HUES64 (cell line): ENCODE results near the gene PLEKHH2.
"Not testable (repeated sequence)": the region's sequence is repeated elsewhere in the genome, so short reads cannot be mapped to it uniquely, and the experiment has no call there.

Experiments used
- H3K27ac ChIP-seq: 2 replicates; pipeline ENCODE4 v1.7.0; 2013; ENCODE audit warnings: low read depth, low read length, inconsistent platforms
- H3K27me3 ChIP-seq: 2 replicates; pipeline ENCODE4 v1.6.1; 2013; ENCODE audit warnings: mild to moderate bottlenecking, low read length; ENCODE audit not compliant: insufficient read depth
- H3K36me3 ChIP-seq: 2 replicates; pipeline ENCODE4 v1.6.1; 2013; ENCODE audit warnings: mild to moderate bottlenecking, low read length; ENCODE audit not compliant: insufficient read depth
- H3K4me1 ChIP-seq: 2 replicates; pipeline ENCODE4 v1.6.1; 2013; ENCODE audit warnings: mild to moderate bottlenecking, low read length, moderate library complexity; ENCODE audit not compliant: insufficient read depth
- H3K4me3 ChIP-seq: 2 replicates; pipeline ENCODE4 v1.5.1; 2013; ENCODE audit warnings: mild to moderate bottlenecking, low read length, moderate library complexity
- H3K9ac ChIP-seq: 2 replicates; pipeline ENCODE4 v1.6.1; 2013; ENCODE audit warnings: mild to moderate bottlenecking, low read depth, low read length
- H3K9me3 ChIP-seq: 2 replicates; pipeline ENCODE4 v1.6.1; 2013; ENCODE audit warnings: low read depth, low read length; ENCODE audit not compliant: insufficient read depth
- WGBS: fragments of 150-250, 120-280 bp; methylation state at CpG from one replicate; pipeline ENCODE4 v1.1.7; 2013; ENCODE audit warnings: missing lambda C conversion rate; 5-methylcytosine and 5-hydroxymethylcytosine counted together

The PLEKHH2 gene

DNA sequence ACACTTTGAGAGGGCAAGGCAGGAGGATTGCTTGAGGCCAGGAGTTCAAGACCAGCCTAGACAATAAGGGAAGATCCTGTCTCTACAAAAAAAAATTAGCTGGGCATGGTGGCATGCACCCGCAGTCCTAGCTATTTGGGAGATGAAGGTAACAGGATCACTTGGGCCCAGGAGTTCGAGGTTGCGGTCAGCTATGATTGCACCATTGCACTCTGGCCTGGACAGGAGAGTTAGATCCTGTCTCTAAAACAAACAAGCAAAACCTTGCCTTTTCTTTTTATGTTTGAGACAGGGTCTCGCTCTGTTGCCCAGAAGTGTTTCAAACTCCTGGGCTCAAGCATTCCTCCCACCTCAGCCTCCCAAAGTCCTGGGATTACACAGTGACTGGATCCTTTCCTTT lies 26.7 kb upstream of the PLEKHH2 start:
- H3K36me3 ChIP-seq = no peaks in the 10 kb centered on the region
- no peak overlapping the region for H3K4me3 ChIP-seq
- 0 out of 2 replicates have a peak, but pooled peaks cover 9% of the 10 kb centered on the region for H3K4me1 ChIP-seq
- no peak overlapping the region for H3K27ac ChIP-seq
- no peaks in the 10 kb centered on the region for H3K9me3 ChIP-seq
- H3K27me3 ChIP-seq = no peaks in the 10 kb centered on the region
- H3K9ac ChIP-seq = no peak overlapping the region
- WGBS = 93% methylated on average over 4 of the region's 4 CpGs

DNA sequence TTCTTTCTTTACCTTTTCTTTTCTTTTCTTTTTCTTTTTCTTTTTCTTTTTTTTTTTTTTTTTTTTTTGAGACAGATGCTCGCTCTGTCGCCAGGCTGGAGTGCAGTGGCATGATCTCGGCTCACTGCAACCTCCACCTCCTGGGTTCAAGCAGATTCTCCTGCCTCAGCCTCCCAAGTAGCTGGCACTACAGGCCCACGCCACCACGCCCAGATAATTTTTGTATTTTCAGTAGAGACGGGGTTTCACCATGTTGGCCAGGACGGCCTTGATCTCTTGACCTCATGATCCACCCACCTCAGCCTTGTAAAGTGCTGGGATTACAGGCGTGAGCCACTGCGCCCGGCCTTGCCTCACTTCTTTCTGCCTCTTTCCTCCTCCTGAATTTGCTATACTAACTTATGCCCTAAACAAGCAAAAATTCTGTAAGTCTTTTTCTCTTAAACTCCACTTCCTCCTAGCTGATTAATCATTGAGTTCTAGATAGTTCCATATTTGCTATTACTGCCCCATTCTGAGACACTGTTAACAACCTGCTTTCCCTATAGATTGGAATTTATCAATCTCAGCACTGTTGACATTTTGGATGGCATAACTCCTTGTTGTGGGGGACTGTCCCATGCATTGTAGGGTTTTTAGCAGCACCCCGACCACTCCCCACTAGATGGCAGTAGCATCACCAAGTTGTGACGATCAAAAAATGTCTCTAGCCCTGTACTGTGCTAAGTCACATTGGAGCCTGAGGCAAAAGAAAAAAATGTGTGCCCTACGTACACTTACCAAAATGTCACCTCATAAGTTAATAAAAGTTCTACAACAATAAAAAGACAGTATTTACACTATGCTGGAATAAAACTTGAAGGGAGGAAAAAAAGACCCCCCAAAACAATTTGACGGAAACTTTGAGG lies 24.8 kb upstream of the PLEKHH2 start:
- no peak overlapping the region for H3K27ac ChIP-seq
- no peaks in the 10 kb centered on the region for H3K36me3 ChIP-seq
- H3K9ac ChIP-seq = no peak overlapping the region
- no peak overlapping the region for H3K4me3 ChIP-seq
- no peaks in the 10 kb centered on the region for H3K9me3 ChIP-seq
- 0 out of 2 replicates have a peak, but pooled peaks cover 3% of the 10 kb centered on the region for H3K4me1 ChIP-seq
- no peaks in the 10 kb centered on the region for H3K27me3 ChIP-seq
- WGBS = 68% methylated on average over 14 of the region's 14 CpGs

DNA sequence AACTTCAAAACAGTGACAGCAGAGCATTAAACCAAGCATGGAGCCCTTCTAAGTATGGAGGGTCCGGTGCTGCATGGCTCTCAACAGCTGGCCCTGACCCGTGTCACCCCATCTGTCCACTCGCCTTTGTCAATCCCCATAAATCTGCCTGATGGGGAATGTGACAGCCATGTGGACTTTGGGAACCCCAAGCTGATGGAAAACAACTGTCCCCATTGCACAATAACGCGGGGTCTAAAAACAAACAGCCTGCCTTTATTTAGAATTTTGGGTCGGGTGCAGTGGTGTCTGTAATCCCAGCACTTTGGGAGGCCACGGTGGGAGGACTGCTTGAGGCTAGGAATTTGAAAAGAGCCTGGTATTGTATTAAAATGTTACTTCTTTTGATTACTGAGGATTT lies 24.1 kb upstream of the PLEKHH2 start:
- no peaks in the 10 kb centered on the region for H3K27me3 ChIP-seq
- H3K4me3 ChIP-seq = no peak overlapping the region
- no peaks in the 10 kb centered on the region for H3K36me3 ChIP-seq
- 83% methylated on average over 7 of the region's 7 CpGs for WGBS
- H3K27ac ChIP-seq = no peak overlapping the region
- no peaks in the 10 kb centered on the region for H3K9me3 ChIP-seq
- 0 out of 2 replicates have a peak, but pooled peaks cover 3% of the 10 kb centered on the region for H3K4me1 ChIP-seq
- no peak overlapping the region for H3K9ac ChIP-seq

- Histone ChIP-seq H3K4me1 (no peaks in the 10 kb centered on the region), H3K27ac (no peak overlapping the region)
Measured at GRCh38 chr2:43616967-43617680, 19.9 kb upstream of the PLEKHH2 start.

GRCh38 chr2:43619511-43619910 lies 17.5 kb upstream of the PLEKHH2 start:
- H3K36me3 ChIP-seq = no peaks in the 10 kb centered on the region
- H3K4me3 ChIP-seq = no peak overlapping the region
- no peak overlapping the region for H3K27ac ChIP-seq
- 97% methylated on average over 10 of the region's 10 CpGs for WGBS
- H3K9me3 ChIP-seq = no peaks in the 10 kb centered on the region
- H3K27me3 ChIP-seq = no peaks in the 10 kb centered on the region
- no peak overlapping the region for H3K9ac ChIP-seq
- H3K4me1 ChIP-seq = no peaks in the 10 kb centered on the region

More at GRCh38 chr2:43616967-43617680, 19.9 kb upstream of the PLEKHH2 start:
- H3K9me3 ChIP-seq = no peaks in the 10 kb centered on the region
- no peaks in the 10 kb centered on the region for H3K27me3 ChIP-seq
- no peak overlapping the region for H3K4me3 ChIP-seq
- no peak overlapping the region for H3K9ac ChIP-seq
- no peaks in the 10 kb centered on the region for H3K36me3 ChIP-seq
- 92% methylated on average over 4 of the region's 5 CpGs for WGBS

GRCh38 chr2:43622931-43623451 lies 14.1 kb upstream of the PLEKHH2 start:
- H3K4me3 ChIP-seq = no peak overlapping the region
- H3K27ac ChIP-seq = no peak overlapping the region
- no peaks in the 10 kb centered on the region for H3K9me3 ChIP-seq
- H3K4me1 ChIP-seq = no peaks in the 10 kb centered on the region
- H3K9ac ChIP-seq = no peak overlapping the region
- no peaks in the 10 kb centered on the region for H3K27me3 ChIP-seq
- 87% methylated on average over 6 of the region's 6 CpGs for WGBS
- H3K36me3 ChIP-seq = no peaks in the 10 kb centered on the region

DNA sequence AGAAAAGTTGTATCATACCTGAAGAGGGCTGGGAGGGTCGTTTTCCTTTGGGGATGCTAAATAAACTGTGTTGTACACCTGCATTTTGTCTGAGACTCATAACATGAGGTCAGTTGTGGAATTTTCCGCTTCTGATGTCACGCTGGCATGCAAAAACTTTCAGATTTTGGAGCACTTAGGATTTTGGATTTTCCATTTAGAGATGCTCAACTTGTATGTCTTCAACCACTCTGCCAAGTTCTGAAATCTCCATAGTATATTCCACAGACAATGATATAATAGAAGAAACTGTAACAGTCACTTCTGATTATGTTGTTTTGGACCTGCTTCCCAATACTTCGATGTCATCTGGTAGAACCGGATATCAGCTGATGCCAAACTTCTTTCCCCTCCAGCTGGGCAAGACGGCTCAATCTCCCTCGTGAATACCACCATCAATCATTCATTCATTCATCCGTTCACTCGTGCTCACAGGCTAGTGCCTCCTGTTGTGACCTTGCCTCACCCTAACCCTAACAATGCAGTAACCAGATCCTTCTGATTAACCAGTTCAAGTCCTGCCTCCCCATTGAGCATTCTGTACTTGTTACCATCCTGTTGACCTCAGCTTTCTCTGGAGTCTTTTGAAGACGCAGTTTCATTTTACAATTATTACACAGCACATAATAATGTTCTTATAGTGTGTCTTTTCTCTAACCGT lies 5.3 kb upstream of the PLEKHH2 start:
- WGBS = 81% methylated on average over 10 of the region's 11 CpGs
- Histone ChIP-seq H3K27ac (no peak overlapping the region), H3K4me3 (no peak overlapping the region), H3K36me3 (no peaks in the 10 kb centered on the region), H3K4me1 (no peaks in the 10 kb centered on the region; the same call in 1 of the 2 replicates), H3K27me3 (peaks cover 2% of the 10 kb centered on the region; the same call in 1 of the 2 replicates), H3K9ac (no peak overlapping the region), H3K9me3 (no peaks in the 10 kb centered on the region)

- Histone ChIP-seq H3K9me3 (no peaks in the 10 kb centered on the region), H3K4me1 (no peaks in the 10 kb centered on the region; the same call in 1 of the 2 replicates), H3K9ac (no peak overlapping the region), H3K27ac (no peak overlapping the region), H3K36me3 (no peaks in the 10 kb centered on the region), H3K4me3 (no peak overlapping the region), H3K27me3 (peaks cover 21% of the 10 kb centered on the region)
- 83% methylated on average over 6 of the region's 6 CpGs for WGBS
Measured at GRCh38 chr2:43634604-43635306, 2.3 kb upstream of the PLEKHH2 start.

DNA sequence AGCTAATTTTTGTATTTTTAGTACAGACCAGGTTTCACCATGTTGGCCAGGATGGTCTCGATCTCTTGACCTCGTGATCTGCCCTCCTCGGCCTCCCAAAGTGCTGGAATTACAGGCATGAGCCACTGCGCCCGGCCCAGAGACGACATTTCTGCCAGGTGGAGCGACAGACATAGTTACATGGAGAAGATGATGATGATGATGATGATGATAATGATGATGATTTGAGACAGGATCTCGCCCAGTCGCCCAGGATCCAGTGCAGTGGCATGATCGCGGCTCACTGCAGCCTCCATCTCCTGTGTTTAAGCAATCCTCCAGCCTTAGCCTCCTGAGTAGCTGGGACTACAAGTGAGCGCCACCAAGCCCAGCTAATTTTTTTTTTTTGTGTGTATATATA lies 907 bp upstream of the PLEKHH2 start:
- not testable (repeated sequence) for H3K9ac ChIP-seq, H3K36me3 ChIP-seq, H3K4me1 ChIP-seq, H3K27ac ChIP-seq, H3K4me3 ChIP-seq, H3K9me3 ChIP-seq
- 96% methylated on average over 11 of the region's 12 CpGs for WGBS
- H3K27me3 ChIP-seq = peaks cover 21% of the 10 kb centered on the region

DNA sequence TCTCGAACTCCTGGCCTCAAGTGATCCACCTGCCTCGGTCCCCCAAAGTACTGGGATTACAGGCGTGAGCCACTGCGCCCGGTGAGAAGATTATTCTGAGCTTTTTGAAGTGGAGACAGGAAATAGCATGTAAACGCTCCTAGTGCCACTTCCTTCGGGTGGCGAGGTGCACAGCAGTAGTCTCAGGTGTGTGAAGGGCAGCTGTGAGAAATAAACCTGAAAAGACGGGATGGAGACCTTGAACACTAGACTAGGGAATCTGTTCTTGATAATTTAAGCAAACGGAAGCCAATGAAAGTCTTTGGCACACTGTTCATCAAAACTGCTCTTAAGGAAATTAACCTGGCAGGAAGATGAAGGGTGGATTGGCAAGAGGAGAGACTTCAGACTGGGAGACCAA lies 439 bp upstream of the PLEKHH2 start:
- H3K27ac ChIP-seq = no peak overlapping the region

More for the DNA sequence above, 439 bp upstream of the PLEKHH2 start:
- WGBS = 48% methylated on average over 10 of the region's 10 CpGs
- no peak overlapping the region for H3K9ac ChIP-seq
- peak overlapping the region; percentile 74 for H3K4me3 ChIP-seq
- no peaks in the 10 kb centered on the region for H3K9me3 ChIP-seq
- peaks cover 21% of the 10 kb centered on the region for H3K27me3 ChIP-seq
- H3K4me1 ChIP-seq = no peaks in the 10 kb centered on the region; the same call in 1 of the 2 replicates
- H3K36me3 ChIP-seq = no peaks in the 10 kb centered on the region
